Stimulated activated CD4-positive, alpha-beta T cell treated with anti-CD3 and anti-CD28 coated beads, Interleukin-1b, Interleukin-23, amount 100 ng/mL, for 1 hour (primary cell): ENCODE measurements around the gene PVALB.
"Not testable (repeated sequence)": the region's sequence is repeated elsewhere in the genome, so short reads cannot be mapped to it uniquely, and the experiment has no call there.

Experiments
- DNase-seq, 2 donors: peaks; one replicate each; pipeline ENCODE4 v3.0.0-alpha.2; 2020; ENCODE audit warnings: low read depth in 2 of 2

Gene PVALB

DNA sequence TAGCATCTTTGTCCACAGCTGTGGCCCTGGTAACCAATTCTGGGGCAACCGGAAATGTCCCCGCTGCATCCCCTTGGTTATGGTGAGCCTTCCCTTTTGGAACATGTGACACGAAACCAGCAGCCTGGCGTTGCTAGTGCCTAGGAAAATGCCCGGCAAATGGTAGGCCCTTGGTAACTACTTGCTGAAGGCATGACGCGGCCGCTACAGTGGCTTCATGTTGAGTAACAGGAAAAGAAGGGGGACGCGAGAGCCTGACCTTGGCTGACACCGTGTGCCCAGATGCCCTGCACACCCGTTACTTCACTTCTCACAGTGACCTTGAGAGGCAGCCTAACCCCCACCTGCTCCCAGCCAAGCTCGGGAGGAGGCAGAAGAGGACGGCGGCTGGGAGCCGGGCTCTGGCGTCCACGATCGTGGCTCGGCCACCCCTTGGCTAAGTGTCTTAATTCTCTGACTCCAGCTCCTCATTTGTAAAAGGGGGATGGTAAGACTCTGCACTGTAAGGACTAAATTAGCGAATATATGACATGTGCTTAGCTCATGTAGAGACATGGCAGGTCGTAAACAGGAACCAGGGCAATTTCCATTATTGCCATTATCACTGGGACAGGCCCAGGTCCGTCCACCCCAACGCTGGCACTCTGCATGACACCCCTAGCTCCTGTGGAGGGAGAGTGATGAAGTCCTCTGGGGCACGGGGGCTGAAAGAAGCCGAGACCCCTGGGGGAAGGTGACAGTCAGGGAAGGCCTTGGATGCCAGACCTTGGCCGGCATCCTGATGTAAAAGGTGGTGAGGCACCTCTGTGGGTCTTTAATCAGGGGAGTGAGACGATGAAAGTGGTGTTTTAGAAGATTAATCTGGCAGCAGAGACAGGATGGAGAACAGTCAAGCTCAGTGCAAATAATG, 59.8 kb downstream of the PVALB start:
- DNase-seq: no peak

DNA sequence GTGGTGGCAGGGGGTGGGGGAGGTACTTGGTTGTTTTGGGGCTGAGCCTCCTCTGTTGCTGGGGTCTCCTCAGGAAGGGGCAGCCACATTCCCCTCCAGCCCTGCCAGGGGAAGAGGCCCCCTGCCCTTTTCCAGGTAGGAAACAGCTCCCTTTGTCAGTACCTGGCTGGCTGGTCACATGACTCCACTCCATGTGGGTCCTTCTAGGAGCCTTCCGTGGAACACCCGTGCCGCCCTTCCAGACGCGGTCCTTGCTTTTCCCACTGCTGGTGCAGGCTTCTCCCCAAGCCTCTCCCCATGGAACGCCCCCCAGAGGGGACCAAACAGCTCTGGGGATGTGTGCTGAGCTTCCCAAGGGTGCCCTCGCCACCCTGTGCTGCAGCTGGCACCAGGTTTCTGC, 60.8 kb downstream of the PVALB start:
- DNase-seq: no peak

- no peak for DNase-seq
Observed at GRCh38 chr22:36755316-36755715, 61.5 kb downstream of the PVALB start.

DNA sequence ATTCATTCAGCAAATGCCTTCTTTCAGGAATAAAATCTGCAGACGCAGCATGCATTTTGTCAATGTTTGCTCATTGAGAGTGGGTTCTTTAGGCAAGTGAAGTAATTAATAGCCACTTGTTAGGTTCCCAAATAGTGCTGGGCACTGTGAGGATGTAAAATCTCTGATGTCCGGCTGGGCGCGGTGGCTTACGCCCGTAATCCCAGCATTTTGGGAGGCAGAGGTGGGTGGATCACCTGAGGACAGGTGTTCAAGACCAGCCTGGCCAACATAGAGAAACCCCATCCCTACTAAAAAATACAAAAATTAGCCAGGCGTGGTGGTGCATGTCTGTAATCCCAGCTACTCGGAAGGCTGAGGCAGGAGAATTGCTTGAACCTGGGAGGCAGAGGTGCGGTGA, 62.0 kb downstream of the PVALB start:
- DNase-seq: not testable (repeated sequence)

GRCh38 chr22:36753916-36754315, 62.9 kb downstream of the PVALB start:
- DNase-seq: no peak

GRCh38 chr22:36753120-36753802, 63.6 kb downstream of the PVALB start:
- DNase-seq: no peak
